RWPE1 (cell line): Measurements from ENCODE around the gene ADSS2.
"Not testable (repeated sequence)": the region's sequence is repeated elsewhere in the genome, so short reads cannot be mapped to it uniquely, and the experiment has no call there.

ENCODE experiments used
- CTCF ChIA-PET: fragments of 350-600 bp; sonication (Branson Sonifier 250); formaldehyde crosslinking; extraction: SDS; loops from one replicate; lab custom pipeline; 2021; lab: Yijun Ruan, JAX
- POLR2A ChIA-PET: fragments of 400-600 bp; formaldehyde crosslinking; extraction: SDS; loops from one replicate; lab custom pipeline; 2020; ENCODE audit warnings: antibody characterized with exemption; ENCODE audit not compliant: low non-redundant PET; lab: Yijun Ruan, JAX
- DNase-seq: peaks from one replicate; pipeline ENCODE4 v3.0.0; 2012; ENCODE audit warnings: low spot score
- H3K27ac ChIP-seq: fragments of 450-650 bp; 2 replicates; pipeline ENCODE4 v1.5.1; 2017
- CTCF ChIP-seq: fragments of 450-650 bp; conservative IDR thresholded peaks from 2 replicates; pipeline ENCODE4 v1.5.1; 2017; ENCODE audit warnings: low read depth, mild to moderate bottlenecking

The ADSS2 gene

GRCh38 chr1:244365809-244366208, 85.9 kb downstream of the ADSS2 start:
- H3K27ac ChIP-seq, result no peak overlapping the region
- TF ChIP-seq CTCF, result no peak
- no peak for DNase-seq
- POLR2A ChIA-PET, result no interaction called here
- CTCF ChIA-PET, result no interaction called here

GRCh38 chr1:244365262-244365661, 86.4 kb downstream of the ADSS2 start:
- CTCF ChIA-PET, POLR2A ChIA-PET, DNase-seq: not testable (repeated sequence)

GRCh38 chr1:244362476-244362875, 89.2 kb downstream of the ADSS2 start:
- ChIA-PET CTCF (interaction anchor here (0.7 kb wide), 1 partner anchor 88 kb away, joined by 3 read pairs; no protein-coding TSS in a partner anchor), POLR2A (no interaction called here)
- no peak for DNase-seq
- no peak overlapping the region for H3K27ac ChIP-seq
- no peak for TF ChIP-seq CTCF

More at GRCh38 chr1:244365262-244365661, 86.4 kb downstream of the ADSS2 start:
- H3K27ac ChIP-seq, result not testable (repeated sequence)

GRCh38 chr1:244361764-244362473, 89.8 kb downstream of the ADSS2 start:
- TF ChIP-seq CTCF, result no peak
- ChIA-PET POLR2A (no interaction called here), CTCF (interaction anchor here (0.7 kb wide), 1 partner anchor 89 kb away, joined by 3 read pairs; no protein-coding TSS in a partner anchor)
- DNase-seq, result no peak
- H3K27ac ChIP-seq, result no peak overlapping the region
